ENCODE data around the gene LARP4B.

LARP4B gene

GRCh38 chr10:865924-866576 lies 65.5 kb downstream of the LARP4B start:
- no peak for DNase-seq

GRCh38 chr10:865257-865656 lies 66.2 kb downstream of the LARP4B start:
- no peak for DNase-seq

- no peak for DNase-seq
Observed at GRCh38 chr10:860519-860918, 71.0 kb downstream of the LARP4B start.

- no peak for DNase-seq
Observed at GRCh38 chr10:856416-857157, 74.9 kb downstream of the LARP4B start.

- no peak for DNase-seq
Observed at GRCh38 chr10:855671-856070, 75.8 kb downstream of the LARP4B start.

- no peak for DNase-seq
Observed at GRCh38 chr10:855079-855478, 76.4 kb downstream of the LARP4B start.

- no peak for DNase-seq
Observed at GRCh38 chr10:853017-853416, 78.5 kb downstream of the LARP4B start.

GRCh38 chr10:852386-852785 lies 79.1 kb downstream of the LARP4B start:
- DNase-seq = no peak

GRCh38 chr10:851901-852300 lies 79.6 kb downstream of the LARP4B start:
- no peak for DNase-seq

- DNase-seq = no peak
Observed at GRCh38 chr10:850093-850492, 81.4 kb downstream of the LARP4B start.

GRCh38 chr10:847868-848267 lies 83.6 kb downstream of the LARP4B start:
- DNase-seq = no peak

- DNase-seq = no peak
Observed at GRCh38 chr10:846126-846685, 85.3 kb downstream of the LARP4B start.

- DNase-seq = no peak
Observed at GRCh38 chr10:845526-845925, 86.0 kb downstream of the LARP4B start.

GRCh38 chr10:844552-844951 lies 87.0 kb downstream of the LARP4B start:
- DNase-seq = no peak

GRCh38 chr10:843703-844102 lies 87.8 kb downstream of the LARP4B start:
- no peak for DNase-seq

GRCh38 chr10:842795-843194 lies 88.7 kb downstream of the LARP4B start:
- DNase-seq = no peak

GRCh38 chr10:841535-841934 lies 90.0 kb downstream of the LARP4B start:
- no peak for DNase-seq

- DNase-seq = no peak
Observed at GRCh38 chr10:839550-840205, 91.8 kb downstream of the LARP4B start.

- DNase-seq = no peak
Observed at GRCh38 chr10:836782-837181, 94.7 kb downstream of the LARP4B start.

- no peak for DNase-seq
Observed at GRCh38 chr10:834493-834892, 97.0 kb downstream of the LARP4B start.

GRCh38 chr10:829241-829640 lies 102.3 kb downstream of the LARP4B start:
- DNase-seq = no peak

- DNase-seq = no peak
Observed at GRCh38 chr10:828191-828590, 103.3 kb downstream of the LARP4B start.

GRCh38 chr10:824946-825345 lies 106.6 kb downstream of the LARP4B start:
- DNase-seq = no peak

- no peak for DNase-seq
Observed at GRCh38 chr10:824497-824896, 107.0 kb downstream of the LARP4B start.
